ENCODE results near the gene FIGLA.

Gene FIGLA

DNA sequence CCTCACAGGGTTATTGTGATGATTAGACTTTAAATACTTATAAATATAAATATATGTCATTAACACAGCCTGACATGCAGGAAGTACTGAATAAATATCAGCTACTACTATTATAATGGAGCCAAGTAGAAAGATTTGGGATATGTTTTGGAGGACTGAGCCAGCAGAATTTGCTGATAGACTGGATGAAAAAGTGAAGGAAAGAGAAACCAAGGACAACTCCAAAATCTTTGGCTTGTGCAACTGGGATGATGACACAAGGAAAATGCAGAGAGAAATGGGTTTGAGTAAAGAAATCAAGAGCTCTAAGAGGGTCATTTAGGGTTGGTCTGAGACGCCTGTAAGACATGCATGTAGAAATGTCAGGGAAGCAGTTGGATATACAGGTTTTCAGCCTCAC is 38.0 kb downstream of the FIGLA start:
- TF ChIP-seq GATA3 (IDR thresholded peaks at IDR 0.05; ENCODE audit: low read depth, low read length) (no peak), GATA2 (IDR thresholded peaks at IDR 0.05; ENCODE audit: low read depth, low read length) (no peak)

- TF ChIP-seq GATA2 (IDR thresholded peaks at IDR 0.05; ENCODE audit: low read depth, low read length) (no peak), GATA3 (IDR thresholded peaks at IDR 0.05; ENCODE audit: low read depth, low read length) (no peak)
These were observed 38.6 kb downstream of the FIGLA start for GRCh38 chr2:70751881-70752280.

DNA sequence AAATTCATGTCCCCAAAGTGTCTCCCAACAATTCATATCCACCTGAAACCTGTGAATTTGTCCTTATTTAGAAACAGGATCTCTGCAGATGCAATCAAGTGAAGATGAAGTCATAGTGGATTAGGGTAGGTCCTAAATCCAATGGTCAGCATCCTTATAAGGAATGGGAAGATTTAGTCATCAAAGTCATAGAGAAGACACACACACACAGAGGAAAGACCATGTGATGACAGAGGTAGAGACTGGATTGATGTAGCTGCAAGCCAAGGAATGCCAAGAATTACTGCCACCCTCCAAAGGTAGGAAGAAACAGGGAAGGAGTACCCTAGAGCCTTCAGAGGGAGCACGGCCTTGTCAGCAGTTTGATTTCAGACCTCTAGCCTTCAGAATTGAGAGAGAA is 40.1 kb downstream of the FIGLA start:
- TF ChIP-seq GATA3 (IDR thresholded peaks at IDR 0.05; ENCODE audit: low read depth, low read length) (no peak), GATA2 (IDR thresholded peaks at IDR 0.05; ENCODE audit: low read depth, low read length) (no peak)

DNA sequence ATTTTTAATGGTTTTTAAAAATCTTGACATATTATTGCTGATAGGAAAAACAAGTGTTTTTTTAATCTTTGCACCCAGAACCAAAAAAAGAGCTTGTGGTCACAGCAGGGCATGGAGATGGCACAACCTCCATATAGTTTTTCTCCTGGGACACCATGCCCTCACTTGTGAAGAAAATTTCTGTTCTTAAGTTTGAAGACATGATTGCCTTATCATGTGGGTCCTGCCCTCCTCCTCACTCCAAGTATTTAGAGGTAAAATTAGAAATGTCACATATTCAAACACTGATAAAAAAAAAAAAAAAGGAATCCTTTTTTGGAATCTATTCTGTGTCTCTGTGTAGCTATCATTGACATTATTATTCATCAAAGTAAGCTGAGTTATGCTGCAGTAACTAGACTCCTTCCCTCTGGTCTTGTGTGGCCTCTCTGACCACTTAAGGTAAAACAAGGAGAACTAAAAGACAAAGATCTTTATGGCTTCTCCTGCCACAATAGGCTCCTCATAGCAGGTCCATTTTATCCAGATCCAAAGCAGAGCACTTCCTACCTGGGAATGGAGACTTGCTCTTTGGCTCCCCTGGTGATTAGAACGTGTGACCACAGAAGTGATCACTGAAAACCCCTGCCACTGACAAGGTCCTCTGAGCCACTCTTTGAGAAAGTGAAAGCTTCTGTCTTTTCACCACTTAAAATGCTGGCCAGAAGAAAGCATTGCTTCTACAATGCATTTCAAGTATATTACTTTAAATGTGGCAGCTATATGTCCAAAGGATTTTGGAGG is 42.2 kb downstream of the FIGLA start:
- TF ChIP-seq GATA3 (IDR thresholded peaks at IDR 0.05; ENCODE audit: low read depth, low read length) (no peak), GATA2 (IDR thresholded peaks at IDR 0.05; ENCODE audit: low read depth, low read length) (no peak)

- TF ChIP-seq GATA2 (IDR thresholded peaks at IDR 0.05; ENCODE audit: low read depth, low read length) (no peak), GATA3 (IDR thresholded peaks at IDR 0.05; ENCODE audit: low read depth, low read length) (no peak)
These were observed 43.2 kb downstream of the FIGLA start for GRCh38 chr2:70747284-70747683.

- no peak for TF ChIP-seq GATA2 (IDR thresholded peaks at IDR 0.05; ENCODE audit: low read depth, low read length)
- no peak for TF ChIP-seq GATA3 (IDR thresholded peaks at IDR 0.05; ENCODE audit: low read depth, low read length)
These were observed 44.1 kb downstream of the FIGLA start for GRCh38 chr2:70746094-70746974.

DNA sequence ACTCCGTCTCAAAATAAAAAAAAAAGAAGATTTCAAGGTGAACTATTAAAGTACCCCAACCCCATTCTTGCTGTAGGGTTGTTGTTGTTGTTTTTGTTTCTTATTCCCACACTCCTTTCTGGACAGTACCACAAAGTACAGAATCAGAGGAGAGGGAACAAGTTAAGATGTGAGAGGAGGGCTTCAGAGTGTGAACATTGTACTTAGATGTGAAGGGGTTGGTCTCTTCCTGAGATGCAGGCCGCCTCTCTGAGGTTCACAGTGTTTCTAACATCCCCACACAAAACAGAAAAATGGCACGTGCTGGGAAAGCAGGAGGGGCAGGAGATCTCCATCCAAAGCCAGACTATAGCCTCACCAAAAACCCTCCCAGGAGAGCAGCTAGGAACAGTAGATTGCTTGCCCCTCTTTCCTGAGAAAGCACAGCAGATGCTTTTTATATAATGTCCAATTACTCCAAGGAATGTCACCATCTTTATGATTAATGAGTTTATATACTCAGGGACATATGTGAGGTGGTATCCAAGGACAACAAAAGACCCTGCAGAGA is 45.1 kb downstream of the FIGLA start:
- TF ChIP-seq GATA3 (IDR thresholded peaks at IDR 0.05; ENCODE audit: low read depth, low read length), result no peak
- no peak for TF ChIP-seq GATA2 (IDR thresholded peaks at IDR 0.05; ENCODE audit: low read depth, low read length)

DNA sequence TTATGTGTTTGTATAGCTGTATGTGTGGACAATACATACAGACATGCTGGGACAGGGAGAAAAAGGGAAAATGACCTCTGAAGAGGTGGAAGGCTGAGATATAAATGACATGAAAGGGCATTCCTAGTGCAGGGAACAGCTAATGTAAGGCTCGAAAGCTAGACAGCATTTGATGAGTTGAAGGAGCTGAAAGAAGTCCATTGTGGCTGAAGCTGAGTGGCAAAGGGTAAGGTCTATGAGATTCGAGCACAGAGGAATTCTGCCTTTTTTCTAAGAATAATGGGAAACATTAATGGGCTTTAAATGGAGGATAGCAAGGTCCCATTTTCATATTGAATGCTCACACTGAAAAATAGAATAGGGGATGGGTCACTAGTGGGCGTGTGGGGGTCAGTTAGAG is 46.0 kb downstream of the FIGLA start:
- no peak for TF ChIP-seq GATA3 (IDR thresholded peaks at IDR 0.05; ENCODE audit: low read depth, low read length)
- no peak for TF ChIP-seq GATA2 (IDR thresholded peaks at IDR 0.05; ENCODE audit: low read depth, low read length)

GRCh38 chr2:70743677-70744076 is 46.8 kb downstream of the FIGLA start:
- TF ChIP-seq GATA2 (IDR thresholded peaks at IDR 0.05; ENCODE audit: low read depth, low read length), result no peak
- no peak for TF ChIP-seq GATA3 (IDR thresholded peaks at IDR 0.05; ENCODE audit: low read depth, low read length)

DNA sequence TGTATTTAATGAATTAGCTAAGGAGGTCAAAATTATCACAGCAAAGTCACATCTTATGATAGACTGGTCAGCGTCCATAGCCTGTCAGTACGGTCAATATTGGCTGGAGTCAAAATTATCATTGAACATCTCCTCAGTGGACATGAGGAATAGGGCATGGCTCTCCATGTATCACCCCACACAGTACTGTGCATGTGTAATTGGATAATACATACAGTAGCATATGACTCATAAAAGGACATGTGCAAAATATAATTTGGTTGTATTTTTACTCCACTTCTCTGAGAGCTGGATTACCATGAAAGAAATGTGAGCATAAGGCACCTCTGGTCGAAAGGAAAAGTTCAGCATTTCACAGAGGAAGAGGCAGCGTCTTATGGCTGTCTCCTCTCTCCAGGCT is 47.4 kb downstream of the FIGLA start:
- TF ChIP-seq GATA3 (IDR thresholded peaks at IDR 0.05; ENCODE audit: low read depth, low read length), result no peak
- TF ChIP-seq GATA2 (IDR thresholded peaks at IDR 0.05; ENCODE audit: low read depth, low read length), result no peak

DNA sequence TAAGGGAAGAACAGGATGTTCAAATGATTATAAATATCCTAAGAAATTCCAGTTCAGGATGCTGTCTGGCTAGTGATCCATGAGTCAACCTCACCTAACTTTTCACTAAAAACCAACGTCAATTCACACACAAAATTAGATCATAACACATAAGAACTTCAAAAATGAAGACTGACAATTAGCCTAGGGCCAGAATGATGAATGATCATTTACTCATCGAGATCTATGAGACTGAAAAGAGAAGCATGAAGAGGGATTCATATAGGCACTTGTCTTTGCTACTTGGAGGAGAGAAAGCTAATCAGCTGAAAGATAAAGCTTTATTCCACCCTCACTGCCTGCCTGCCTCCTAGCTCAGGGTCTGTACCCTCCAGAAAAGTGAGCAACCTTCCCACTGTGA is 52.3 kb downstream of the FIGLA start:
- TF ChIP-seq GATA3 (IDR thresholded peaks at IDR 0.05; ENCODE audit: low read depth, low read length) (no peak), GATA2 (IDR thresholded peaks at IDR 0.05; ENCODE audit: low read depth, low read length) (no peak)

GRCh38 chr2:70735071-70735470 is 55.4 kb downstream of the FIGLA start:
- no peak for TF ChIP-seq GATA2 (IDR thresholded peaks at IDR 0.05; ENCODE audit: low read depth, low read length)
- TF ChIP-seq GATA3 (IDR thresholded peaks at IDR 0.05; ENCODE audit: low read depth, low read length), result no peak

GRCh38 chr2:70733646-70734180 is 56.7 kb downstream of the FIGLA start:
- TF ChIP-seq GATA2 (IDR thresholded peaks at IDR 0.05; ENCODE audit: low read depth, low read length) (no peak), GATA3 (IDR thresholded peaks at IDR 0.05; ENCODE audit: low read depth, low read length) (no peak)
